ENCODE results near the gene GPR82. TPM values are rescaled to one million over a fixed set of nuclear protein-coding genes. Genes with fewer than 3 reads are reported as not detected.

Gene GPR82
- total and polyA plus RNA-seq, 3 experiments from 2014 or later, result 0.39 to 0.89 (median 0.59) TPM

DNA sequence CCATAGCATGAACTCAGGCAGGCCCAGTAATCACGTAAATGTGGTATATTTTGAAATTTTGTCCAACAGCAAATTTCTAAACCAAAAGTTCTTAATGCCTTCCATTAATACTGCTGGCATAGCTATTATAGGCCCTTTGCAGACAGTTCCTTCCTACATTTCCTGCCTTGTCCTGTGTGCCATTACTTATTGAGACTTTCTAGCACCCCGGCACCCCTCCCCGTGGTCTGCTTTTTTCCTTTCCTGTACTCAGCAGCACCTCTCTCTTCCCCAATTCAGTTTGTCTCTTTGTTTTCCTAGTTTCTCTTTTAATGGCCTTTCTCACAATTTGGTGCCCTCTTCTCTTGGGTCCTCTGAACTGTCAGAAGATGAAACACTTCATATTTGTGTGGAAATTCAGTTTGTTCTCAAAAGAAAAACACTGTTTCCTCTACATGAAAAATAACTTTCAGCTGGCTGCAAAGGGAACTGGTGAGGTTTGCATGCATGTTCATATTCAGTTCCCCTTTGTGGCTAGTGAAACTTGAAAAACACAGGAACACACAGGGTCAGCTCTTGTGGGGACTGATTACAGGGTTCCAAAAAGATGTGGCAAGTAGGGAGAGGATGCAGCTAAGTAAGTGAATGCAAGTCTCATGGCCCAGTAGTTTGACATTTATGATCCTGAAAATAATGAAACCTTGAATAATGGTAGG lies 18.2 kb upstream of the GPR82 start:
- H3K27ac Mint-ChIP-seq, result peak overlapping the region in 7 of 8 donors; percentile 2 to 83 (median 72)
- CTCF ChIA-PET, result no interaction called here
- H3K4me3 Mint-ChIP-seq, result peak overlapping the region in 4 of 7 donors; percentile 1 to 55 (median 12)

DNA sequence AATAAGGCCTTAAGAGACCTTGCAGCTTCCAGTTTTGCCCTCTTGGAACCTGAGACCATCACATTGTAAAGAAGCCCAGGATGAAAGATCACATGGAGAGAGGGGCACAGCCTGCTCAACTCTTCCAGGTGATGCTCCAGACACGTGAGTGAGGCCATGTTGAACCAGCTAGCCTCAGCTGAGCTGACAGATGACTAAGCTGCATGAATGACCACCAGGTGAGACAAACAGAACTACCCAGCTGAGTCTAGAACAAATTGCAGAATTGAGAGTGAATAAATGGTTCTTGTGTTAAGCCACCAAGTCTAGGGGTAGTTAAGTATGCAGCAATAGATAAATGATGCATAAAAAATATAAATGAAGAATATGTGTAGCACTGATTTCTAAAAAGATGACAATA lies 16.8 kb upstream of the GPR82 start:
- DNase-seq, result no peak
- no peak overlapping the region for H3K4me3 ChIP-seq (ENCODE audit: low read length)
- peaks cover 0 to 5% of the 10 kb centered on the region in 2 donors for H3K27me3 Mint-ChIP-seq
- ChIA-PET CTCF (interaction anchor here (0.7 kb wide), 1 partner anchor 1849 kb away, joined by 4 read pairs; no protein-coding TSS in a partner anchor), POLR2A (no interaction called here)
- H3K9me3 Mint-ChIP-seq, result no peaks in the 10 kb centered on the region
- H3K4me3 Mint-ChIP-seq, result peak overlapping the region in 1 of 7 donors; percentile 29
- peaks cover 37 to 65% (median 51%) of the 10 kb centered on the region in 3 donors for H3K4me1 Mint-ChIP-seq
- H3K36me3 Mint-ChIP-seq, result peaks cover 0 to 5% (median 0%) of the 10 kb centered on the region in 3 donors
- H3K36me3 ChIP-seq (ENCODE audit: insufficient read depth, low read length), result no peaks in the 10 kb centered on the region
- peak overlapping the region in 4 of 8 donors; percentile 11 to 42 (median 24) for H3K27ac Mint-ChIP-seq
- H3K27me3 ChIP-seq (ENCODE audit: insufficient read depth, low read length, poor library complexity, severe bottlenecking), result no peaks in the 10 kb centered on the region
- peaks cover 6% of the 10 kb centered on the region for H3K4me1 ChIP-seq (ENCODE audit: insufficient read depth, low read length)
- H3K27ac ChIP-seq (ENCODE audit: low read depth, low read length), result no peak overlapping the region
- no peaks in the 10 kb centered on the region for H3K9me3 ChIP-seq (ENCODE audit: low read length)

More for the DNA sequence above, 18.2 kb upstream of the GPR82 start:
- Histone ChIP-seq H3K27me3 (ENCODE audit: insufficient read depth, low read length, poor library complexity, severe bottlenecking) (no peaks in the 10 kb centered on the region), H3K4me1 (ENCODE audit: insufficient read depth, low read length) (peaks cover 6% of the 10 kb centered on the region), H3K36me3 (ENCODE audit: insufficient read depth, low read length) (no peaks in the 10 kb centered on the region), H3K4me3 (ENCODE audit: low read length) (no peak overlapping the region), H3K9me3 (ENCODE audit: low read length) (no peaks in the 10 kb centered on the region), H3K27ac (ENCODE audit: low read depth, low read length) (no peak overlapping the region)
- no peaks in the 10 kb centered on the region for H3K9me3 Mint-ChIP-seq
- peaks cover 0 to 8% (median 0%) of the 10 kb centered on the region in 3 donors for H3K36me3 Mint-ChIP-seq
- peaks cover 34 to 68% (median 51%) of the 10 kb centered on the region in 3 donors for H3K4me1 Mint-ChIP-seq
- POLR2A ChIA-PET, result no interaction called here
- no peak for DNase-seq
- H3K27me3 Mint-ChIP-seq, result peaks cover 0 to 3% of the 10 kb centered on the region in 2 donors

DNA sequence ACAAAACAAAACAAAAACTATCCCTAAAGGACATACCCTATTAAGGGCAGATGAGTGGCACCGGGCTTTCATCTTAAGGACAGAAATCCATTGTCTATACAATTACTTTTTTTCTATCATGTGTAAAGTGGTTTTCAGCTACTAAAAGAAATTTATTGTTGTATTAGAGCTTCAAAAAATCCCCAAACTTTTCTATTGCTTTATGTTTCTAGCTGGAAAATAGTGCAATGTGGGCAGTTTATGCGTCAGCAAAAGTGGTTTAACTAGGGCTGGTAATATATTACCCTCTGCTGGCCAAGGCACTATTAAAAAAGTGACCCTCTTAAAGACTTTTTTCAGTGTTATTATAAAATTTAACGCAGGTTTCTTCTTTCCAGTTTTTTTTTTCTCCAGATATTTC lies 15.5 kb upstream of the GPR82 start:
- Mint-ChIP-seq H3K27ac (no peak overlapping the region), H3K36me3 (peaks cover 0 to 7% (median 0%) of the 10 kb centered on the region in 3 donors), H3K27me3 (peaks cover 0 to 5% of the 10 kb centered on the region in 2 donors), H3K9me3 (no peaks in the 10 kb centered on the region), H3K4me3 (no peak overlapping the region), H3K4me1 (peaks cover 34 to 63% (median 43%) of the 10 kb centered on the region in 3 donors)
- no peaks in the 10 kb centered on the region for H3K9me3 ChIP-seq (ENCODE audit: low read length)
- no peak for DNase-seq
- H3K27ac ChIP-seq (ENCODE audit: low read depth, low read length), result no peak overlapping the region
- no peaks in the 10 kb centered on the region for H3K36me3 ChIP-seq (ENCODE audit: insufficient read depth, low read length)
- POLR2A ChIA-PET, result no interaction called here
- H3K4me3 ChIP-seq (ENCODE audit: low read length), result no peak overlapping the region
- peaks cover 6% of the 10 kb centered on the region for H3K4me1 ChIP-seq (ENCODE audit: insufficient read depth, low read length)
- CTCF ChIA-PET, result no interaction called here
- H3K27me3 ChIP-seq (ENCODE audit: insufficient read depth, low read length, poor library complexity, severe bottlenecking), result no peaks in the 10 kb centered on the region

DNA sequence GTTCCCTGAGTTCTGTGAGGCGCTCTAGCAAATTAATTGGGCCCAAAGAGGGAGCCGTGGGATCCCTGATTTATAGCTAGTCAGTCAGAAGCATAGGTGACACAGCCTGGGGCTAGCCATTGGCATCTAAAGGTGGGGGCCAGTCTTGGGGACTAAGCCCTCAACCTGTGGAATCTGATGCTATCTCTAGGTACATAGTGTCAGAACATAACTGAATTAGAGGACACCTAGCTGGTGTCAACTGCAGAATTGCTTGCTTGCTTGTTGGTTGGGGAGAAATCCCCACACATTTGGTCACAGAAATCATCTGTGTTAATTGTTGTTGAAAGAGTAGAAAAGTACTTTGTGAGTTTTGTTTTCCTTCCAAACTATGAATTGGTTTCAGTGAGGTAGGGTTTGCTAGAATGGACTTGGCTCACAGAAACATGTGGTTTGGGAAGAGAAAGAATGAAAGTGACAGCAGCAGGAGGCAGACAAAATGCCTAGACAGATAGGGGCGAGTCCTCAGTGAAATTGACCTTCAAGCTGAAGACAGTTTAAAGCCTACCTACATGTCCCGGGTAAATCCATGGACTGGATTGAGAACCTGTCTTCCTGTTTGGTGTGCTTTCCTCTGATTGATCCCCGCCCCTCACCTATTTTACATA lies 12.8 kb upstream of the GPR82 start:
- H3K4me3 ChIP-seq (ENCODE audit: low read length), result no peak overlapping the region
- H3K36me3 ChIP-seq (ENCODE audit: insufficient read depth, low read length), result no peaks in the 10 kb centered on the region
- ChIA-PET POLR2A (interaction anchor here (0.6 kb wide), 2 partner anchors 40 to 47 kb away, joined by 3 to 12 read pairs; no protein-coding TSS in a partner anchor), CTCF (interaction anchor here (1.3 kb wide), 1 partner anchor 9 kb away, joined by 3 read pairs; no protein-coding TSS in a partner anchor)
- peaks cover 0 to 12% (median 0%) of the 10 kb centered on the region in 3 donors for H3K36me3 Mint-ChIP-seq
- no peaks in the 10 kb centered on the region for H3K9me3 ChIP-seq (ENCODE audit: low read length)
- H3K4me1 ChIP-seq (ENCODE audit: insufficient read depth, low read length), result peaks cover 2% of the 10 kb centered on the region
- H3K27ac ChIP-seq (ENCODE audit: low read depth, low read length), result no peak overlapping the region
- H3K27me3 Mint-ChIP-seq, result peaks cover 0 to 7% of the 10 kb centered on the region in 2 donors
- DNase-seq, result no peak
- H3K9me3 Mint-ChIP-seq, result no peaks in the 10 kb centered on the region
- H3K4me1 Mint-ChIP-seq, result peaks cover 17 to 55% (median 29%) of the 10 kb centered on the region in 3 donors
- no peak overlapping the region for H3K27ac Mint-ChIP-seq
- no peak overlapping the region for H3K4me3 Mint-ChIP-seq
- H3K27me3 ChIP-seq (ENCODE audit: insufficient read depth, low read length, poor library complexity, severe bottlenecking), result no peaks in the 10 kb centered on the region

DNA sequence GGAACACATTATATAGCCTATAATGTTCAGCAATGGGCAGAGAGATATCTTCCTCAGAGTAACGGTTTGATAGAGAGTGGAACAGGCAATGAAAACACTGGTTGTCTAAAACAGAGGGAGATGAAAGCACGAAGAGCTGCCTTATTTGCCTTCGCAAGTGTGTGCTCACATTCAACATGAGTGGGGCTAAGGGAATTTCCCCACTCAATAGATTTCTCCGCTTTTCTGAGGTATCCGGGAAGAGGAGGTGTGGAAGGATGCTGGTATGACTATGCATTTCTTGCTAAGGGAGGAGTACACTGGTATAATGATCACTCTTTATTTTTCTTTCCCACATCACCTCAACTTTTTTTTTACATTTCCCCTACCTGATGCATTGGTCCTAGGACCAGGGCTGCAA lies 7.8 kb upstream of the GPR82 start:
- H3K4me1 ChIP-seq (ENCODE audit: insufficient read depth, low read length), result peaks cover 12% of the 10 kb centered on the region
- no peaks in the 10 kb centered on the region for H3K9me3 ChIP-seq (ENCODE audit: low read length)
- peaks cover 0 to 15% (median 7%) of the 10 kb centered on the region in 5 donors for H3K9me3 Mint-ChIP-seq
- H3K27ac ChIP-seq (ENCODE audit: low read depth, low read length), result no peak overlapping the region
- H3K36me3 ChIP-seq (ENCODE audit: insufficient read depth, low read length), result no peaks in the 10 kb centered on the region
- H3K4me3 ChIP-seq (ENCODE audit: low read length), result no peak overlapping the region
- ChIA-PET CTCF (no interaction called here), POLR2A (no interaction called here)
- peaks cover 0 to 8% of the 10 kb centered on the region in 2 donors for H3K27me3 Mint-ChIP-seq
- no peak for DNase-seq
- H3K27ac Mint-ChIP-seq, result no peak overlapping the region
- H3K36me3 Mint-ChIP-seq, result peaks cover 0 to 21% (median 7%) of the 10 kb centered on the region in 3 donors
- H3K4me1 Mint-ChIP-seq, result peaks cover 33 to 65% (median 40%) of the 10 kb centered on the region in 3 donors
- H3K27me3 ChIP-seq (ENCODE audit: insufficient read depth, low read length, poor library complexity, severe bottlenecking), result no peaks in the 10 kb centered on the region
- no peak overlapping the region for H3K4me3 Mint-ChIP-seq

DNA sequence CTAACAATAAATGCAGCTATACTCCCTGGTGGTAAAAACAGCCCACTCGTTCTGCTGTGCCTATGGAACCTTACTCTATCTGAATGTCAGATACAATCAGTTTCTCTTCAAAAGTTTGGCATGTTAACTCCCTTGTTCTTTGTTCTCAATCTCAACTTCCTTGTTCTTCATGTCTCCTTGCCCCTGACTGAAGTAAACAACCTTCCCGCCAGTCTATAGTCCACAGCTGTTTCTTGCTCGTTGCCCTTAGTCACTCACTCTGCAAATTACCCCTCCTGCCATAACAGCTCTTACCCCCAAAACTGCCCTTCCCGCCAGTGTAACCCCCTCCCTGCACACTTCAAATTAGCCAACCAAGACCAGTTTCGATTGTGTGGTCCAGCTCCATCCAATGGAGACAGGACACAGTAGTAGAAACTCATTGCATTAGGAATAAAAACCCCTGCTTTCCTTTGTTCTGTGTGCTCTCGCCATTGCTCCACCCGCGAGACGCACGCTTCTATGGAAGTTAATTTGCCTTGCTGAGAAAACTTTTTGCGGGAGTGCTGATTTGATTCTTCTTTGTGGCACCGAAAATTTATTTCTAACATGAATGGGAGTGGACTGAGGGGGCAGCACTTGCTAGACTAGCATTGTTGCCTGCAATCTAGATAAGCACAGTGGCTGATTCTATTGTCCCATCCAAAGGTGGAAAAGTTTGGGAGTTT lies 7.1 kb upstream of the GPR82 start:
- POLR2A ChIA-PET, result no interaction called here
- H3K4me1 Mint-ChIP-seq, result peaks cover 38 to 69% (median 47%) of the 10 kb centered on the region in 3 donors
- peak overlapping the region in 2 of 7 donors; percentile 1 to 2 for H3K4me3 Mint-ChIP-seq

DNA sequence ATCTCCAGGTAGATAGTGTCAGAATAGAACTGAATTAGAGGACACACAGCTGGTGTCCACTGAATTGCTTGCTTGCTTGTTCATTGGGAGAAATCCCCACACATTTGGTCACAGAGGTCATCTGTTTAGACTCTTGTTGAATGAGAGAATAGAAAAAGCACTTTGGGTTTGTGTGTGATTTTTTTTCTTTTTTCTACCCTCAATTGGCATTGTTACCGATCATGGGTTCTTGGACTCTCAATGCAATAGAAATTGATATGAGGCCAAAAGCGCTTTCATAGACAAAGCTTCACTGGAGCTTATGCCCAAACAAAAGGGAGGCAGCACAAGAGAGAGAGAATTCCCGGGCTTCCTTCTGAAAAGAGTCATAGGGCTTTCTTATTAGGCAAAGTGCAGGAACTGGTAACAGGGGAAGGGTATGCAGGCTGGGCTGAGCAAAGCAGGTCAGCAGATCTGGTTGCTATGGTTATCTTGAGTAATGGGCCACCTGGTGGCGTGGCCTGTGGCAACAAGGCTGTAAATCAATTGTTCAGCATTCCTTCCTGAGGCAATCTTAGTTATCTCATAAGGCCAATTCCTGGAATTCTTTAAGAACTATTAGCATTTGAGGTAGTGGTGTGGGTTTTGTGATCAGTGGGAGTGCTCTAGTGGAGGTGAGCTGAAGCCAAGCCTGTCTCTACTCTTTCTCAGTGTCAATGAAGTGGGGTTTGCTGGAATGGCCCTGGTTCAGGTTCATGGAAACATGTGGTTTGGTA lies 5.3 kb upstream of the GPR82 start:
- Histone ChIP-seq H3K4me3 (ENCODE audit: low read length) (no peak overlapping the region), H3K4me1 (ENCODE audit: insufficient read depth, low read length) (peaks cover 26% of the 10 kb centered on the region), H3K9me3 (ENCODE audit: low read length) (no peaks in the 10 kb centered on the region), H3K36me3 (ENCODE audit: insufficient read depth, low read length) (no peaks in the 10 kb centered on the region), H3K27me3 (ENCODE audit: insufficient read depth, low read length, poor library complexity, severe bottlenecking) (no peaks in the 10 kb centered on the region), H3K27ac (ENCODE audit: low read depth, low read length) (no peak overlapping the region)
- peaks cover 0 to 20% (median 7%) of the 10 kb centered on the region in 3 donors for H3K36me3 Mint-ChIP-seq
- peaks cover 54 to 83% (median 65%) of the 10 kb centered on the region in 3 donors for H3K4me1 Mint-ChIP-seq
- H3K27me3 Mint-ChIP-seq, result peaks cover 0 to 7% of the 10 kb centered on the region in 2 donors
- CTCF ChIA-PET, result no interaction called here
- peak overlapping the region in 3 of 8 donors; percentile 34 to 57 (median 35) for H3K27ac Mint-ChIP-seq
- H3K9me3 Mint-ChIP-seq, result peaks cover 0 to 15% (median 7%) of the 10 kb centered on the region in 5 donors
- no peak for DNase-seq
- peak overlapping the region in 2 of 7 donors; percentile 2 to 15 for H3K4me3 Mint-ChIP-seq
- POLR2A ChIA-PET, result no interaction called here

More for the DNA sequence above, 7.1 kb upstream of the GPR82 start:
- no peak overlapping the region for H3K4me3 ChIP-seq (ENCODE audit: low read length)
- H3K9me3 ChIP-seq (ENCODE audit: low read length), result no peaks in the 10 kb centered on the region
- Mint-ChIP-seq H3K36me3 (peaks cover 0 to 21% (median 7%) of the 10 kb centered on the region in 3 donors), H3K27me3 (peaks cover 0 to 7% of the 10 kb centered on the region in 2 donors), H3K27ac (peak overlapping the region in 4 of 8 donors; percentile 33 to 75 (median 47)), H3K9me3 (peaks cover 0 to 15% (median 7%) of the 10 kb centered on the region in 5 donors)
- no peaks in the 10 kb centered on the region for H3K36me3 ChIP-seq (ENCODE audit: insufficient read depth, low read length)
- H3K27me3 ChIP-seq (ENCODE audit: insufficient read depth, low read length, poor library complexity, severe bottlenecking), result no peaks in the 10 kb centered on the region
- H3K27ac ChIP-seq (ENCODE audit: low read depth, low read length), result no peak overlapping the region
- CTCF ChIA-PET, result no interaction called here
- no peak for DNase-seq
- peaks cover 19% of the 10 kb centered on the region for H3K4me1 ChIP-seq (ENCODE audit: insufficient read depth, low read length)

Measured in CD8-positive, alpha-beta memory T cell (primary cell).